Activated CD4-positive, alpha-beta T cell treated with anti-CD3 and anti-CD28 coated beads for 4 hours (primary cell): ENCODE measurements around the gene UBR3.
"Not testable (repeated sequence)": the region's sequence is repeated elsewhere in the genome, so short reads cannot be mapped to it uniquely, and the experiment has no call there.

Source experiments
- DNase-seq, 2 donors: peaks; one replicate each; pipeline ENCODE4 v3.0.0-alpha.2; 2020

UBR3 gene

GRCh38 chr2:170115501-170116229 lies 288.4 kb downstream of the UBR3 start:
- DNase-seq, result no peak

GRCh38 chr2:170118641-170119040 lies 291.4 kb downstream of the UBR3 start:
- DNase-seq, result no peak

GRCh38 chr2:170119326-170119725 lies 292.1 kb downstream of the UBR3 start:
- not testable (repeated sequence) for DNase-seq

GRCh38 chr2:170121689-170122088 lies 294.4 kb downstream of the UBR3 start:
- DNase-seq, result no peak

- DNase-seq, result no peak
Observed at GRCh38 chr2:170122883-170123547, 295.8 kb downstream of the UBR3 start.

GRCh38 chr2:170123593-170123992 lies 296.3 kb downstream of the UBR3 start:
- DNase-seq, result no peak

GRCh38 chr2:170126138-170126728 lies 299.0 kb downstream of the UBR3 start:
- not testable (repeated sequence) for DNase-seq
